Measurements from ENCODE around the gene ZBTB7C.
"Not testable (repeated sequence)": the region's sequence is repeated elsewhere in the genome, so short reads cannot be mapped to it uniquely, and the experiment has no call there.

ZBTB7C gene

GRCh38 chr18:48408727-48409590 is at the start of gene ZBTB7C:
ZBTB7C (minus strand) TSS chr18:48409383.
- no peak for DNase-seq (ENCODE audit: low read depth, low spot score)

- no peak for DNase-seq (ENCODE audit: low read depth, low spot score)
Observed at GRCh38 chr18:48456838-48457237, 47.7 kb upstream of the ZBTB7C start.

- DNase-seq (ENCODE audit: low read depth, low spot score) = peak; percentile 33
Observed at GRCh38 chr18:48455555-48456478, 46.6 kb upstream of the ZBTB7C start.

GRCh38 chr18:48454261-48454757 is 45.1 kb upstream of the ZBTB7C start:
- no peak for DNase-seq (ENCODE audit: low read depth, low spot score)

GRCh38 chr18:48453330-48454066 is 44.3 kb upstream of the ZBTB7C start:
- no peak for DNase-seq (ENCODE audit: low read depth, low spot score)

- no peak for DNase-seq (ENCODE audit: low read depth, low spot score)
Observed at GRCh38 chr18:48452861-48453323, 43.7 kb upstream of the ZBTB7C start.

- DNase-seq (ENCODE audit: low read depth, low spot score) = no peak
Observed at GRCh38 chr18:48450685-48451084, 41.5 kb upstream of the ZBTB7C start.

GRCh38 chr18:48446582-48447225 is 37.5 kb upstream of the ZBTB7C start:
- DNase-seq (ENCODE audit: low read depth, low spot score) = peak; percentile 51

GRCh38 chr18:48445540-48445939 is 36.4 kb upstream of the ZBTB7C start:
- no peak for DNase-seq (ENCODE audit: low read depth, low spot score)

- no peak for DNase-seq (ENCODE audit: low read depth, low spot score)
Observed at GRCh38 chr18:48442761-48443160, 33.6 kb upstream of the ZBTB7C start.

GRCh38 chr18:48441405-48441881 is 32.3 kb upstream of the ZBTB7C start:
- no peak for DNase-seq (ENCODE audit: low read depth, low spot score)

- DNase-seq (ENCODE audit: low read depth, low spot score) = no peak
Observed at GRCh38 chr18:48440924-48441323, 31.7 kb upstream of the ZBTB7C start.

GRCh38 chr18:48436907-48437306 is 27.7 kb upstream of the ZBTB7C start:
- no peak for DNase-seq (ENCODE audit: low read depth, low spot score)

GRCh38 chr18:48434382-48434781 is 25.2 kb upstream of the ZBTB7C start:
- not testable (repeated sequence) for DNase-seq (ENCODE audit: low read depth, low spot score)

- no peak for DNase-seq (ENCODE audit: low read depth, low spot score)
Observed at GRCh38 chr18:48433541-48433940, 24.4 kb upstream of the ZBTB7C start.

GRCh38 chr18:48430150-48430549 is 21.0 kb upstream of the ZBTB7C start:
- DNase-seq (ENCODE audit: low read depth, low spot score) = no peak

GRCh38 chr18:48428475-48429177 is 19.4 kb upstream of the ZBTB7C start:
- no peak for DNase-seq (ENCODE audit: low read depth, low spot score)

- no peak for DNase-seq (ENCODE audit: low read depth, low spot score)
Observed at GRCh38 chr18:48422947-48423378, 13.8 kb upstream of the ZBTB7C start.

GRCh38 chr18:48419277-48420022 is 10.3 kb upstream of the ZBTB7C start:
- DNase-seq (ENCODE audit: low read depth, low spot score) = no peak

Measured in brain pericyte (primary cell).